CD8-positive, alpha-beta memory T cell (primary cell): ENCODE data around the gene PTH2. TPM values are rescaled to one million over a fixed set of nuclear protein-coding genes. Genes with fewer than 3 reads are reported as not detected.

ENCODE experiments used
- CTCF ChIA-PET: fragments of 350-600 bp; sonication (Branson Sonifier 250); formaldehyde crosslinking; loops from one replicate; lab custom pipeline; 2021; ENCODE audit warnings: antibody characterized with exemption; lab: Charles Lee
- POLR2A ChIA-PET: fragments of 350-600 bp; sonication (Branson Sonifier 250); formaldehyde crosslinking; loops from one replicate; lab custom pipeline; 2021; ENCODE audit warnings: antibody characterized with exemption; lab: Charles Lee
- DNase-seq, 5 donors: peaks; one replicate each; pipeline versions ENCODE4 v3.0.0 to v3.0.0-alpha.2; 2020 to 2022; ENCODE audit warnings: mixed read lengths in 1 of 5
- H3K27ac ChIP-seq: one replicate; pipeline ENCODE4 v1.7.0; 2013; ENCODE audit warnings: low read depth, mild to moderate bottlenecking, low read length, moderate library complexity
- H3K27me3 ChIP-seq: 2 replicates; pipeline ENCODE4 v1.7.0; 2013; ENCODE audit warnings: low read length, mild to moderate bottlenecking; ENCODE audit not compliant: insufficient read depth, poor library complexity, severe bottlenecking
- H3K36me3 ChIP-seq: 2 replicates; pipeline ENCODE4 v1.7.0; 2013; ENCODE audit warnings: mild to moderate bottlenecking, low read length, moderate library complexity; ENCODE audit not compliant: insufficient read depth
- H3K4me1 ChIP-seq: 2 replicates; pipeline ENCODE4 v1.7.0; 2013; ENCODE audit warnings: mild to moderate bottlenecking, low read length, moderate library complexity; ENCODE audit not compliant: insufficient read depth
- H3K4me3 ChIP-seq: 2 replicates; pipeline ENCODE4 v1.7.0; 2013; ENCODE audit warnings: mild to moderate bottlenecking, low read length
- H3K9me3 ChIP-seq: 2 replicates; pipeline ENCODE4 v1.7.0; 2013; ENCODE audit warnings: mild to moderate bottlenecking, low read length
- H3K27ac Mint-ChIP-seq, 8 donors: one replicate each; pipeline ENCODE4 v1.8.0; 2020 to 2021; ENCODE audit warnings: mixed read lengths in 8 of 8, mild to moderate bottlenecking in 6 of 8, inconsistent platforms in 3 of 8, moderate library complexity in 3 of 8
- H3K27me3 Mint-ChIP-seq, 2 donors: one replicate each; pipeline ENCODE4 v1.8.0; 2020 to 2021; ENCODE audit warnings: mixed read lengths in 2 of 2, mild to moderate bottlenecking in 1 of 2, moderate library complexity in 1 of 2
- H3K36me3 Mint-ChIP-seq, 3 donors: one replicate each; pipeline ENCODE4 v1.8.0; 2020 to 2021; ENCODE audit warnings: mixed read lengths in 3 of 3, inconsistent platforms in 1 of 3, mild to moderate bottlenecking in 1 of 3
- H3K4me1 Mint-ChIP-seq, 3 donors: one replicate each; pipeline ENCODE4 v1.8.0; 2020 to 2021; ENCODE audit warnings: mixed read lengths in 3 of 3, inconsistent platforms in 1 of 3, mild to moderate bottlenecking in 1 of 3
- H3K4me3 Mint-ChIP-seq, 7 donors: one replicate each; pipeline ENCODE4 v1.8.0; 2020 to 2021; ENCODE audit warnings: mixed read lengths in 7 of 7, mild to moderate bottlenecking in 6 of 7, moderate library complexity in 4 of 7, inconsistent platforms in 2 of 7
- H3K9me3 Mint-ChIP-seq, 5 donors: one replicate each; pipeline ENCODE4 v1.8.0; 2020 to 2022; ENCODE audit warnings: mixed read lengths in 5 of 5, mild to moderate bottlenecking in 3 of 5, moderate library complexity in 2 of 5, inconsistent platforms in 1 of 5
- polyA plus RNA-seq: library from polyadenylated mRNA; unstranded; fragments of 300-500 nt; fragmentation: Illumina TruSeq; gene quantifications from one replicate; pipeline ENCODE4 v1.2.3, GENCODE V29; 2021
- total RNA-seq, 2 experiments: library from RNA; stranded (reverse); gene quantifications; one replicate each; pipeline ENCODE4 v1.2.3, GENCODE V29; 2021

PTH2 gene
- total and polyA plus RNA-seq, 3 experiments from 2014 or later = not detected

DNA sequence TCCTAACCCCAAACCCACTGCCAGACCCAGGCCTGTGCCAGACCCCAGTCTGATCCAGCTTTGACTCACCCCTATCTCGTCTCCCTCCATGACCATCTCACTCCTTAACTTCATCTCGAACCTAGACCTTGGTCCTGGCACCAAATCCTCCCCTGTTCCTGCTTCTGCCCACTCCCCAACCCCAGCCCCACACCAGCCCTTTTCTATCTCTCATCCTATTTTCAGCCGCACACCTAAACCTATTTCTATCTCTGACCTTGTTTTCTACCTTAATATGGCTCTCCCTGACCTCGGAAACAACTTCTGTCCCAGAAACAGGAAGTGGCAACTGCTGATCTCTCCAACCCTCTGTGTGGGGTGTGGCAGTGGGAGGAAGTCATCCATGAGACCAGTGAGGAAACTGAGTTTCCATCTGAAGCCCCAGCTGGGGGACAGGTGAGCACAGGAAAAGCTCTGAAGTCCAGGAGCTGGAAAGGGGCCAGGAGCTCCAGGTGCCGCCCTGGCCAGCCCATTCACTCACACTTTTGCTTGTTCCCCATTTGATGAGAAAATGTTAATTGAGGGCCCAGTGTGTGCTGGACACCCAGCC is 13.7 kb downstream of the PTH2 start:
- no peaks in the 10 kb centered on the region for H3K36me3 Mint-ChIP-seq
- no peaks in the 10 kb centered on the region for H3K9me3 Mint-ChIP-seq
- peak overlapping the region; percentile 3 for H3K27ac ChIP-seq
- peak overlapping the region; percentile 0 to 79 (median 55) for H3K4me3 Mint-ChIP-seq
- H3K27ac Mint-ChIP-seq = peak overlapping the region; percentile 63 to 96 (median 82)
- H3K27me3 ChIP-seq = no peaks in the 10 kb centered on the region
- CTCF ChIA-PET = interaction anchor here (0.9 to 1.5 kb wide), 4 partner anchors 18 to 64 kb away, joined by 3 to 4 read pairs (median 4); partner anchors contain the start of gene FLT3LG
- no peak for DNase-seq
- peaks cover 0 to 6% of the 10 kb centered on the region in 2 donors for H3K27me3 Mint-ChIP-seq
- H3K9me3 ChIP-seq = no peaks in the 10 kb centered on the region
- H3K36me3 ChIP-seq = no peaks in the 10 kb centered on the region
- peaks cover 41% of the 10 kb centered on the region for H3K4me1 ChIP-seq
- H3K4me3 ChIP-seq = peak overlapping the region; percentile 5
- peaks cover 36 to 54% (median 50%) of the 10 kb centered on the region in 3 donors for H3K4me1 Mint-ChIP-seq
- POLR2A ChIA-PET = interaction anchor here (1.0 kb wide), 1 partner anchor 41 kb away, joined by 3 read pairs; no protein-coding TSS in a partner anchor

DNA sequence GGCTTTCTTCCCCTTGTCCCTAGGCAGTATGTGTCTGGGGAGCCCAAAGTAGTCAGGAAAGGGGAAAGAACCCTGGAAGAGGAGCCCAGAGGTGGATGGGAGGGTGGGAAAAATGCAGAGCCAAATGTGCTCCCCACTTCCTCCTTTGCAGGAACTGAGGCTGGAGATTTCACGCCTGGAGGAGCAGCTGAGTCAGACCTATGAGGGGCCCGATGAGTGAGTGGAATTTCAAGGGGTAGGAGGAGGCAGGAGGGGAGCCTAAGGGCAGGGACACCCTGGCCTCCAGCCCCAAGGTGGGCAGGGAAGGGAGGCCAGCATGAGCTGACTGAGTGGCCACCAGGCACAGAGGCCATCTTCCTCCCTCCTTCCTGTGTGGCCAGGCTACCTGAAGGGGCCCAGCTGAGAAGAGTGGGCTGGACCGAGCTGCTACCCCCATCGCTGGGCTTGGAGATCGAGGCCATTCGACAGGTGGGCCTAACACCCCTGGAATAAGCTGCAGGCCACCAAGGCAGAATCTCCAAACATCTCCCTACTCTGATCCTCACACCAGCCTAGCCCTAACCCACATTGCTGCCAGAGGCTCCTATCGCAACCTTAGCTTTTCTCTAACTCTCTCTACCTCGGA is 14.3 kb downstream of the PTH2 start:
- H3K27me3 Mint-ChIP-seq = peaks cover 0 to 4% of the 10 kb centered on the region in 2 donors
- DNase-seq = no peak
- H3K36me3 ChIP-seq = no peaks in the 10 kb centered on the region
- peak overlapping the region in 7 of 8 donors; percentile 63 to 96 (median 84) for H3K27ac Mint-ChIP-seq
- H3K4me1 Mint-ChIP-seq = peaks cover 36 to 54% (median 50%) of the 10 kb centered on the region in 3 donors
- peak overlapping the region; percentile 5 for H3K4me3 ChIP-seq
- H3K9me3 Mint-ChIP-seq = no peaks in the 10 kb centered on the region
- ChIA-PET CTCF (interaction anchor here (0.9 to 1.5 kb wide), 4 partner anchors 17 to 65 kb away, joined by 3 to 4 read pairs (median 4); partner anchors contain the start of gene FLT3LG), POLR2A (interaction anchor here (1.0 kb wide), 1 partner anchor 41 kb away, joined by 3 read pairs; no protein-coding TSS in a partner anchor)
- H3K27ac ChIP-seq = peak overlapping the region; percentile 3
- H3K9me3 ChIP-seq = no peaks in the 10 kb centered on the region
- H3K4me1 ChIP-seq = peaks cover 41% of the 10 kb centered on the region
- H3K27me3 ChIP-seq = no peaks in the 10 kb centered on the region
- H3K4me3 Mint-ChIP-seq = peak overlapping the region in 6 of 7 donors; percentile 19 to 72 (median 55)
- H3K36me3 Mint-ChIP-seq = no peaks in the 10 kb centered on the region

DNA sequence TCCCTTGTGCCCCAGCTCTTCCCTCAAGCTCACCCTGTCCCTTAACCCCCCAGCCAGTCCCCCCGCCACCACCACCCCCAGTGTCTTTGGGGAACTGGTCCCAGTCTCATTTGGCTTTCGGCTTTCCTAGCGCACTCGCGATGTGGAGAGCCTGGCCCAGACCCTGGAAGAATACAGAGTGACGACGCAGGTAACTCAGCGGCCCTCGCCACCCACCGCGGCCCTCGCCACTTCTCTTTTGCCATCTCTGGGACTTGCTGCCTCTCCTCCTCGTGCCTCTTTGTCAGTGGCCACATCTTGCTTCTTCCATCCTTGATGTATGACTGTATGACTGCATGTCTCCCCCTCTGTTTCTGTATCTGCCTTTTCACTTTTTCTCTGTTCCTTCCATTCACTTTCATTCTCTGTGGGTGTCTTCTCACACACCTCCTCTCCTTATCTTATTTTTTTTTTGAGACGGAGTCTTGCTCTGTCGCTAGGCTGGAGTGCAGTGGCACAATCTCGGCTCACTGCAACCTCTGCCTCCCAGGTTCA is 15.7 kb downstream of the PTH2 start:
- no peak overlapping the region for H3K27ac ChIP-seq
- H3K36me3 Mint-ChIP-seq = no peaks in the 10 kb centered on the region
- no peaks in the 10 kb centered on the region for H3K9me3 Mint-ChIP-seq
- DNase-seq = no peak
- ChIA-PET CTCF (interaction anchor here (0.9 to 1.0 kb wide), 2 partner anchors 9 to 66 kb away, joined by 3 read pairs; no protein-coding TSS in a partner anchor), POLR2A (no interaction called here)
- peaks cover 0 to 4% of the 10 kb centered on the region in 2 donors for H3K27me3 Mint-ChIP-seq
- H3K4me1 ChIP-seq = peaks cover 41% of the 10 kb centered on the region
- H3K4me3 ChIP-seq = no peak overlapping the region
- no peaks in the 10 kb centered on the region for H3K27me3 ChIP-seq
- H3K4me1 Mint-ChIP-seq = peaks cover 36 to 54% (median 49%) of the 10 kb centered on the region in 3 donors
- peak overlapping the region in 3 of 8 donors; percentile 54 to 74 (median 66) for H3K27ac Mint-ChIP-seq
- no peak overlapping the region for H3K4me3 Mint-ChIP-seq
- H3K36me3 ChIP-seq = no peaks in the 10 kb centered on the region
- H3K9me3 ChIP-seq = no peaks in the 10 kb centered on the region

DNA sequence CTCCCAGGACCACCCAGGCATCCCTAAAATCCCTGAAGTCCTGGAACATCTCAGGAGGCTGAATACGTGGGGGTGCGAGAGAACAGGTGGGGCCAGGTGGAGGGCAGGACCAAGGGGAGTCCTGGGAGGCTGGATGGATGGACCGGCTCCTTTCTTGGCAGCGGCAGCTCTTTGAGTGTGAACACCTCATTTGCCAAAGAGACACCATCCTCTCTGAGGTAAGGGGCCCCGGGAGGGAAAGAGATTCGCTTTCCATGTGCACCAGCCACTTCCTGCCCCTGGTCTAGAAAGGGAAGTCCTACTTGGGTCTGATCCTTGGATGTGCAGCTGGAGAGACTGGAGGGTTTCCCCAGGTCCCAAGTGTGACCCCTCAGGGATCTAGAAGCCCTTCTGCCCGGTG is 16.2 kb downstream of the PTH2 start:
- POLR2A ChIA-PET = no interaction called here
- DNase-seq = no peak
- no peak overlapping the region for H3K27ac ChIP-seq
- CTCF ChIA-PET = interaction anchor here (0.9 to 1.2 kb wide), 3 partner anchors 10 to 66 kb away, joined by 3 read pairs; no protein-coding TSS in a partner anchor
- no peak overlapping the region for H3K4me3 ChIP-seq
- H3K36me3 ChIP-seq = no peaks in the 10 kb centered on the region
- no peaks in the 10 kb centered on the region for H3K9me3 ChIP-seq
- no peaks in the 10 kb centered on the region for H3K27me3 ChIP-seq
- H3K36me3 Mint-ChIP-seq = no peaks in the 10 kb centered on the region
- no peak overlapping the region for H3K27ac Mint-ChIP-seq
- H3K4me3 Mint-ChIP-seq = no peak overlapping the region
- H3K27me3 Mint-ChIP-seq = peaks cover 0 to 4% of the 10 kb centered on the region in 2 donors
- peaks cover 33 to 51% (median 45%) of the 10 kb centered on the region in 3 donors for H3K4me1 Mint-ChIP-seq
- no peaks in the 10 kb centered on the region for H3K9me3 Mint-ChIP-seq
- peaks cover 39% of the 10 kb centered on the region for H3K4me1 ChIP-seq

DNA sequence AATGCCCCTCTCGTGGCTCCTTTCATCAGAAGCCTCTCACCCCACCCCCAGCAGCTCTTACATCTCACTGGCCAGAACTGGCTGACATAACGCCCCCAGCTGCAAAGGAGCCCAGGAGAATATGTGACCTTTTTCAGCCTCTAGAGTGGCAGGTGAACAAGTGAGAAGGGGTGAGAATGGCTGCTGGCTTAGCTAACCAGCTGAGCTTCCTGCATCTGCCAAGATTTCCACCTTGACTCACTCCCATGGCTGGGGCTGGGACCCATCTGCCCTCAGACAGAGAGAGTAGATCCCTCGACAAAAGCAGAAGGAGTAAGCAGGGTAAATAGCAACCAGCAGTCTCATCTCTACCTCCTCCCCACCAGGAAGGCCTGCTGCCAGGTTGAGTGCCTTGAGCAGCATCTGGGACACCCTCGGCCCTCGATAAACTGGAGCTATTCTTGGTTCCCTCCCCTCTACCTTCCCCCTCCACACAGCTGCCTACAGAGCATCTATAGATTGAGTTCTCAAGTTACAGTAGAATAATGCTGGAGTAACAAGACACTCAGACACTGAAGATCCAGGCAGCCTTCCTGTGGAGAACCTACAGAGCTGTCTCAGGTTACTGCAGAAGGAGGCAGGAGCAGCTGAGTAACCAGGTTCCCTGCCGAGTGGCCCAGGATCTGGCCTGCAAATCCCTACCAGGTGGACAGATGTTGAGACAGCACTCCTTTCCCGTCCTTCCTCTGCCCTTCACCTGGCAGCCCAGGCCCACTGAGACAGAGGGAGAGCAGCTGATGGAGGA is 19.6 kb downstream of the PTH2 start:
- Mint-ChIP-seq H3K4me1 (peaks cover 10 to 20% (median 17%) of the 10 kb centered on the region in 3 donors), H3K27ac (no peak overlapping the region), H3K27me3 (peaks cover 0 to 5% of the 10 kb centered on the region in 2 donors), H3K36me3 (peaks cover 0 to 2% (median 0%) of the 10 kb centered on the region in 3 donors), H3K4me3 (no peak overlapping the region), H3K9me3 (no peaks in the 10 kb centered on the region)
- no peaks in the 10 kb centered on the region for H3K27me3 ChIP-seq
- DNase-seq = peak in 1 of 5 donors; percentile 13
- H3K9me3 ChIP-seq = no peaks in the 10 kb centered on the region
- ChIA-PET POLR2A (no interaction called here), CTCF (interaction anchor here (1.0 to 1.6 kb wide), 2 partner anchors 11 to 73 kb away, joined by 3 to 5 read pairs; no protein-coding TSS in a partner anchor)
- peaks cover 11% of the 10 kb centered on the region for H3K4me1 ChIP-seq
- H3K27ac ChIP-seq = no peak overlapping the region
- no peaks in the 10 kb centered on the region for H3K36me3 ChIP-seq
- H3K4me3 ChIP-seq = no peak overlapping the region

DNA sequence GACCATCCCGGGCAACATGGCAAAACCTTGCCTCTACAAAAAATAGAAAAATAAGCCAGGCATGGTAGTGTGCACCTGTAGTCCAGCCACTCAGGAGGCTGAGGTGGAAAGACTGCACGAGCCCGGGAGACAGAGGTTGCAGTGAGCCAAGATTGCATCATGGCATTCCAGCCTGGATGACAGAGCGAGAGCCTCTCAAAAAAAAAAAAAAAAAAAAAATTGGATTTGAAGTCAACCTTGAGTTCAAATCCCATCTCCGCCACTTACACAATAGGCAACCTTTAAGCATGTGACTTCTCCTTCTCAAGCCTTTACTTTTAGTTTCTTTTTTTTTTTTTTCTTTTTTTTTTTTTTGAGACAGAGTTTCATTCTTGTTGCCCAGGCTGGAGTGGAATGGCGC is 23.2 kb downstream of the PTH2 start:
- no peaks in the 10 kb centered on the region for H3K9me3 ChIP-seq
- no peaks in the 10 kb centered on the region for H3K36me3 ChIP-seq
- Mint-ChIP-seq H3K27me3 (peaks cover 0 to 8% of the 10 kb centered on the region in 2 donors), H3K4me3 (no peak overlapping the region), H3K36me3 (peaks cover 0 to 3% (median 0%) of the 10 kb centered on the region in 3 donors), H3K9me3 (no peaks in the 10 kb centered on the region), H3K4me1 (peaks cover 5 to 10% (median 8%) of the 10 kb centered on the region in 3 donors), H3K27ac (no peak overlapping the region)
- DNase-seq = peak in 1 of 5 donors; percentile 9
- no peak overlapping the region for H3K27ac ChIP-seq
- peaks cover 7% of the 10 kb centered on the region for H3K4me1 ChIP-seq
- ChIA-PET POLR2A (interaction anchor here (0.7 kb wide), 1 partner anchor 35 kb away, joined by 8 read pairs; no protein-coding TSS in a partner anchor), CTCF (no interaction called here)
- H3K4me3 ChIP-seq = no peak overlapping the region
- no peaks in the 10 kb centered on the region for H3K27me3 ChIP-seq

DNA sequence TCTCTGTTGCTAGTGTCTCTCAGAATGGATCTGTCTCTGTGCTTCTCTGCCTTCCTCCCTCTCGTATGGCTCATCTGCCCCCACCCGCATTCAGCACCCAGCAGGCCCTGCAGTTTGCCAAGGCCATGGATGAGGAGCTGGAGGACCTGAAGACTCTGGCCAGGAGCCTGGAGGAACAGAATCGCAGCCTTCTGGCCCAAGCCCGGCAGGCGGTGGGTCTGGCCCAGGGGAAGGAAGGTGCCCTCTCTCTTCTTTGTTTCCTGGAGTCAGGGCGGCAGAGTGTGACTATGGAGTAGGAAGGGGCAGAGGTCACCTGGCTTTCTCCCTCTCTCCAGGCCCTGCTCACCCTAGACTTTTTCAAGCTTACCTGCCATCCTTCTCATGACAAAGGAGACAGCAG is 24.3 kb downstream of the PTH2 start:
- Histone ChIP-seq H3K4me3 (no peak overlapping the region), H3K4me1 (peaks cover 7% of the 10 kb centered on the region), H3K27me3 (no peaks in the 10 kb centered on the region), H3K9me3 (no peaks in the 10 kb centered on the region), H3K36me3 (no peaks in the 10 kb centered on the region), H3K27ac (no peak overlapping the region)
- Mint-ChIP-seq H3K27ac (peak overlapping the region in 3 of 8 donors; percentile 18 to 47 (median 26)), H3K27me3 (peaks cover 0 to 6% of the 10 kb centered on the region in 2 donors), H3K4me1 (peaks cover 5 to 10% (median 5%) of the 10 kb centered on the region in 3 donors), H3K9me3 (no peaks in the 10 kb centered on the region), H3K36me3 (peaks cover 0 to 3% (median 0%) of the 10 kb centered on the region in 3 donors), H3K4me3 (no peak overlapping the region)
- POLR2A ChIA-PET = no interaction called here
- CTCF ChIA-PET = no interaction called here
- DNase-seq = peak in 1 of 5 donors; percentile 23
